ENCODE results near the gene MBNL3.

DNA sequence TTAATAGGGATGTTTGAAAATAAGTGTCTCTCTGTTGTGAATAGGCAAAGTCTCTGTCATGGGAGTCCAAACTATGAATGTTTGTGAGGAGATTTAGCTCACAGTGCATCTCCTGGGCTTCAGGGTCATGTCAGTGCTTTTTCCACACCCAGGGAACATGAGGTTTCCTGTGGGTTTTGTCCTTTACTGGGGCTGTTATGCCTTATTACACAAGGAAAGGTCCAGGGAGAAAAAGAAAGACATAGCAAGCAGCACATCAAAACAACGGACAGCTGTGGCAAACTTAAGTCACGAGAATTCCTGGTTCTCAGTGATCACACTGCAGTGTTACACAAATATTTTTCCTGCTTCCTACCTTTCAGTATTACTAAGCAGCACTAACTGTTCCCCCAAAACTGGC, 99.4 kb downstream of the MBNL3 start:
- TF ChIP-seq, protein P1, sequence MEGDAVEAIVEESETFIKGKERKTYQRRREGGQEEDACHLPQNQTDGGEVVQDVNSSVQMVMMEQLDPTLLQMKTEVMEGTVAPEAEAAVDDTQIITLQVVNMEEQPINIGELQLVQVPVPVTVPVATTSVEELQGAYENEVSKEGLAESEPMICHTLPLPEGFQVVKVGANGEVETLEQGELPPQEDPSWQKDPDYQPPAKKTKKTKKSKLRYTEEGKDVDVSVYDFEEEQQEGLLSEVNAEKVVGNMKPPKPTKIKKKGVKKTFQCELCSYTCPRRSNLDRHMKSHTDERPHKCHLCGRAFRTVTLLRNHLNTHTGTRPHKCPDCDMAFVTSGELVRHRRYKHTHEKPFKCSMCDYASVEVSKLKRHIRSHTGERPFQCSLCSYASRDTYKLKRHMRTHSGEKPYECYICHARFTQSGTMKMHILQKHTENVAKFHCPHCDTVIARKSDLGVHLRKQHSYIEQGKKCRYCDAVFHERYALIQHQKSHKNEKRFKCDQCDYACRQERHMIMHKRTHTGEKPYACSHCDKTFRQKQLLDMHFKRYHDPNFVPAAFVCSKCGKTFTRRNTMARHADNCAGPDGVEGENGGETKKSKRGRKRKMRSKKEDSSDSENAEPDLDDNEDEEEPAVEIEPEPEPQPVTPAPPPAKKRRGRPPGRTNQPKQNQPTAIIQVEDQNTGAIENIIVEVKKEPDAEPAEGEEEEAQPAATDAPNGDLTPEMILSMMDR (IDR thresholded peaks at IDR 0.05) = no peak
- TF ChIP-seq POLR2A (IDR thresholded peaks at IDR 0.05) = no peak

All from heart left ventricle (tissue), 13 donors.